SKM-1 (cell line): ENCODE results near the gene FAM151B.

Experiments
- DNase-seq: peaks from one replicate; lab custom pipeline; 2025; ENCODE audit not compliant: unreplicated experiment; lab: John Stamatoyannopoulos, UW

The FAM151B gene

GRCh38 chr5:80584770-80585169 is 96.9 kb downstream of the FAM151B start:
- no peak for DNase-seq

GRCh38 chr5:80588858-80589540 is 101.1 kb downstream of the FAM151B start:
- no peak for DNase-seq

DNA sequence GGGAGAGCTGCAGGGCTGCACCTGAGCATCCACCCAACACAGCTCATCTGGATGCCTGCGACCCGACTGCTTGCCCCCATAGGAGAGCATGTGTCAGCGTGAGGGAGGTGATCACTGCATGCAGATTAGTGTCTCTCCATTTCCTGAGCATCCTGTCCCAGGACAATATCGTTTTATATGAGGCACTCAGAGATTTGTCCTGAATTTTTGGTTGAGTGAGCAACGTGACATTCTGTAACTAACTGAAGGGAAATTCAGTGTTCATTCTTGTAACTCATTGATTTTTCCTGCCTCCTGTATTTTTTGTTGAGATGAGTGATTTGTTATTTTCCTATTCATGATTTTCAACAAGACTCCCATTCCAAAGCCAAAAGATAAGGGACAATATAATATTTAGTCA is 102.9 kb downstream of the FAM151B start:
- DNase-seq: no peak

GRCh38 chr5:80591352-80591751 is 103.5 kb downstream of the FAM151B start:
- no peak for DNase-seq

- no peak for DNase-seq
Measured at GRCh38 chr5:80592105-80592504, 104.2 kb downstream of the FAM151B start.
